ENCODE results near the gene RBSN. TPM values are rescaled to one million over a fixed set of nuclear protein-coding genes. Genes with fewer than 3 reads are reported as not detected.

RBSN gene
- total and polyA plus RNA-seq, 3 donors from 2014 or later: 19.6 to 44.8 (median 41.7) TPM

- Histone ChIP-seq H3K27ac (peak overlapping the region in 1 of 2 donors; percentile 46), H3K27me3 (no peaks in the 10 kb centered on the region), H3K4me1 (peaks cover 10% of the 10 kb centered on the region), H3K4me3 (no peak overlapping the region), H3K36me3 (ENCODE audit: low read depth, missing control alignments) (no peaks in the 10 kb centered on the region), H3K9me3 (no peaks in the 10 kb centered on the region)
- intact Hi-C loops (cut with DNase I; ENCODE audit: low total_unique reads): no loop called here
- WGBS, 2 donors: 73 to 86% methylated on average over 5 of the region's 5 CpGs
- TF ChIP-seq, protein P1, sequence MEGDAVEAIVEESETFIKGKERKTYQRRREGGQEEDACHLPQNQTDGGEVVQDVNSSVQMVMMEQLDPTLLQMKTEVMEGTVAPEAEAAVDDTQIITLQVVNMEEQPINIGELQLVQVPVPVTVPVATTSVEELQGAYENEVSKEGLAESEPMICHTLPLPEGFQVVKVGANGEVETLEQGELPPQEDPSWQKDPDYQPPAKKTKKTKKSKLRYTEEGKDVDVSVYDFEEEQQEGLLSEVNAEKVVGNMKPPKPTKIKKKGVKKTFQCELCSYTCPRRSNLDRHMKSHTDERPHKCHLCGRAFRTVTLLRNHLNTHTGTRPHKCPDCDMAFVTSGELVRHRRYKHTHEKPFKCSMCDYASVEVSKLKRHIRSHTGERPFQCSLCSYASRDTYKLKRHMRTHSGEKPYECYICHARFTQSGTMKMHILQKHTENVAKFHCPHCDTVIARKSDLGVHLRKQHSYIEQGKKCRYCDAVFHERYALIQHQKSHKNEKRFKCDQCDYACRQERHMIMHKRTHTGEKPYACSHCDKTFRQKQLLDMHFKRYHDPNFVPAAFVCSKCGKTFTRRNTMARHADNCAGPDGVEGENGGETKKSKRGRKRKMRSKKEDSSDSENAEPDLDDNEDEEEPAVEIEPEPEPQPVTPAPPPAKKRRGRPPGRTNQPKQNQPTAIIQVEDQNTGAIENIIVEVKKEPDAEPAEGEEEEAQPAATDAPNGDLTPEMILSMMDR (IDR thresholded peaks at IDR 0.05): no peak
- TF ChIP-seq POLR2A (IDR thresholded peaks at IDR 0.05): no peak
- DNase-seq: no peak
These were observed 4.6 kb downstream of the RBSN start for GRCh38 chr3:15094187-15094875.

DNA sequence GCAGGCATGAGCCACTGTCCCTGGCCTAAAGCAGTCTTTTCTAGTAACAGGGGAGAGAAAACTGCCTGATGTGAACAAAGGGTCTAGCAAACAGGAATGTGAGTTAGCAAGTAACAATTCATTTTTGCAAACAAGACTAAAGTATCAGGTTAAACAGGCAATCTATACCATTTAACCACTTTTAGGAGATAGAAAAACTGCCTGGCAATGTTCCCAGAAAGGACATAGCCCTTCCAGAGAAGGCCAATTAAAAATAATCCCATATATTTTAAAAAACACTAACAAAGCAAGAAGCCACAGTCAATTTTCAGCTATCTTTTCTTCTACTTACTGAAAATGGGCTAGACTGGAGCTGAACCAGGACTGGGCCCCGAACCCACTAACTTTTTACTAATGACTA, 6.3 kb downstream of the RBSN start:
- no peaks in the 10 kb centered on the region for H3K36me3 ChIP-seq (ENCODE audit: low read depth, missing control alignments)
- peak overlapping the region in 1 of 2 donors; percentile 34 for H3K27ac ChIP-seq
- WGBS, 2 donors: 70 to 86% methylated on average over 1 of the region's 1 CpG
- H3K27me3 ChIP-seq: no peaks in the 10 kb centered on the region
- no peak for DNase-seq
- TF ChIP-seq POLR2A (IDR thresholded peaks at IDR 0.05): no peak
- TF ChIP-seq, protein P1 (IDR thresholded peaks at IDR 0.05): no peak
- no peak overlapping the region for H3K4me3 ChIP-seq
- H3K4me1 ChIP-seq: peaks cover 7% of the 10 kb centered on the region
- intact Hi-C loops (cut with DNase I; ENCODE audit: low total_unique reads): no loop called here
- no peaks in the 10 kb centered on the region for H3K9me3 ChIP-seq

- no peak for TF ChIP-seq POLR2A (IDR thresholded peaks at IDR 0.05)
- no peaks in the 10 kb centered on the region for H3K36me3 ChIP-seq (ENCODE audit: low read depth, missing control alignments)
- no peak overlapping the region for H3K27ac ChIP-seq
- no peaks in the 10 kb centered on the region for H3K27me3 ChIP-seq
- H3K4me1 ChIP-seq: peaks cover 4% of the 10 kb centered on the region
- no peaks in the 10 kb centered on the region for H3K9me3 ChIP-seq
- intact Hi-C loops (cut with DNase I; ENCODE audit: low total_unique reads): no loop called here
- WGBS, 2 donors: 85 to 96% methylated on average over 5 of the region's 5 CpGs
- no peak overlapping the region for H3K4me3 ChIP-seq
- DNase-seq: no peak
These were observed 7.4 kb downstream of the RBSN start for GRCh38 chr3:15091575-15091974.

- no peaks in the 10 kb centered on the region for H3K36me3 ChIP-seq (ENCODE audit: low read depth, missing control alignments)
- intact Hi-C loops (cut with DNase I; ENCODE audit: low total_unique reads): no loop called here
- no peak overlapping the region for H3K27ac ChIP-seq
- H3K27me3 ChIP-seq: no peaks in the 10 kb centered on the region
- DNase-seq: no peak
- H3K4me3 ChIP-seq: no peak overlapping the region
- TF ChIP-seq POLR2A (IDR thresholded peaks at IDR 0.05): no peak
- TF ChIP-seq, protein P1 (IDR thresholded peaks at IDR 0.05): no peak
- 100% methylated on average over 1 of the region's 1 CpG for WGBS, 2 donors
- H3K4me1 ChIP-seq: peaks cover 4% of the 10 kb centered on the region
- H3K9me3 ChIP-seq: no peaks in the 10 kb centered on the region
These were observed 9.7 kb downstream of the RBSN start for GRCh38 chr3:15089201-15089600.

DNA sequence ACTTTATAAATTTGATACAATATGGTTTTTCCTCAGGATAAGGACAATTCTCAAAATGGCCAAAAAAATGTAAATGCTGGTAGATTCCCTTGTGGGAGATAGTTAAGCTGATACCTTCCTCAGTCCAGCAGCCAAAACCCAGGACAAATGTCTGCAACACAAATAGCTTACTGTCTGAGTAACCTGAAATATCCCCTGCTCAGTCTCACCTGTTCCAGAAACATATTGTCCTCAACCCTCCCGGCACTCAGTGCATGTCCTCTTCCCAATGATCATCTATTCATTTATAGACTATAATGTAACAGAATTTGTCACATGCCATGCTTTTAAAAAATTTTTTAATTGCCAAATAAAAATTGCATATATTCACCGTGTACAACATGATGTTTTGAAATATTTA, 12.2 kb downstream of the RBSN start:
- H3K4me1 ChIP-seq: no peaks in the 10 kb centered on the region
- no peaks in the 10 kb centered on the region for H3K9me3 ChIP-seq
- intact Hi-C loops (cut with DNase I; ENCODE audit: low total_unique reads): no loop called here
- H3K27ac ChIP-seq: no peak overlapping the region
- no peak overlapping the region for H3K4me3 ChIP-seq
- TF ChIP-seq, protein P1 (IDR thresholded peaks at IDR 0.05): no peak
- TF ChIP-seq POLR2A (IDR thresholded peaks at IDR 0.05): no peak
- WGBS, 2 donors: 71 to 74% methylated on average over 2 of the region's 2 CpGs
- DNase-seq: no peak
- H3K27me3 ChIP-seq: no peaks in the 10 kb centered on the region
- no peaks in the 10 kb centered on the region for H3K36me3 ChIP-seq (ENCODE audit: low read depth, missing control alignments)

Measured in testis (tissue), 3 donors.